Measurements from ENCODE around the gene MLH3. TPM values are rescaled to one million over a fixed set of nuclear protein-coding genes. Genes with fewer than 3 reads are reported as not detected.

The MLH3 gene
- polyA plus RNA-seq: 1 to 10 TPM; 5.1 to 8.9 (median 6.6) TPM

GRCh38 chr14:75050852-75051555 lies at the start of gene MLH3:
TSS of gene MLH3 (minus strand) at chr14:75051467. CDS start at chr14:75049655, 1,812 bp downstream.
- peak within 1 kb of the TSS; percentile 83 for H3K27ac ChIP-seq (ENCODE audit: low read depth, low read length)
- 0 to 1% (median 1%) methylated on average over 59 of the region's 59 CpGs for WGBS, 3 donors

DNA sequence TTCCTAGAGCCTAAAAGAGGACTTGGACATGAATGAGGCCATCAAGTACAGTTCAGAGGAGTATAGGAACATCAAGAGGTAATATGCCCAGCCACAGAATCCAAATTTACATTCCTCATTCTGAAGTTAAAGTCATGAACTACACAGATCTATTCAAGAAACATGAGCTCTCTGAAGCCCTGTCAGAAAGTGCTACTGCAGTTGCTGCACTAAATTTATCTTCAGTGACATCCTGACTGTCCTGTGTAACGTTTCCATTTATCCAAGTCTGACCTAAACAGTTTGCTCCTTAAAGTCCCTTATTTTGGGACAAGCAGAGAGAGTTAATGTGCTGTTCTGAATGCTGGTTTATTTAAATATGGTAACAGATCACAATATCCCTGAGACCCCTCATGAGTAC lies 47.4 kb upstream of the MLH3 start:
- 68 to 72% (median 68%) methylated on average over 1 of the region's 1 CpG for WGBS, 3 donors

GRCh38 chr14:75098212-75098611 lies 46.9 kb upstream of the MLH3 start:
- H3K27ac ChIP-seq (ENCODE audit: low read depth, low read length): no peak overlapping the region

More for the DNA sequence above, 47.4 kb upstream of the MLH3 start:
- no peak overlapping the region for H3K27ac ChIP-seq (ENCODE audit: low read depth, low read length)

DNA sequence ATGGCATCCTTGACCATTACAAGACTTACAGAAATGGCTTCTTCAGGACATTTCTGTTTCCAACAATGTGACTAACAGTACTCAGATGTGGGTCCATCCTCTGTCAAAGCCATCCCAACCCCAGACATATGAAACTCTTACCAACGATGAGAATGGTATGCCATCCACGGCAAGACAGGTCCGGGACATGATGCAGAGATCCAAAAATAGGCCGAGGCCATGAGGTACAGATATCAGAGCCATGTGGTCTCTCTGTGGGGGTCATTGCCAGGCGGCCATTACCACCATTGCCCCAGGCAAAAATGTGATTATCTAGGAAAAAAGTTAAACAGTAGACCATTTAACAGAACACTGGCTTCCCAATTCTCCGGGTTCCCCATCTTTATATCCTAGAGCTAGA lies 45.7 kb upstream of the MLH3 start:
- WGBS, 3 donors: 88 to 93% (median 91%) methylated on average over 6 of the region's 6 CpGs
- no peak overlapping the region for H3K27ac ChIP-seq (ENCODE audit: low read depth, low read length)

DNA sequence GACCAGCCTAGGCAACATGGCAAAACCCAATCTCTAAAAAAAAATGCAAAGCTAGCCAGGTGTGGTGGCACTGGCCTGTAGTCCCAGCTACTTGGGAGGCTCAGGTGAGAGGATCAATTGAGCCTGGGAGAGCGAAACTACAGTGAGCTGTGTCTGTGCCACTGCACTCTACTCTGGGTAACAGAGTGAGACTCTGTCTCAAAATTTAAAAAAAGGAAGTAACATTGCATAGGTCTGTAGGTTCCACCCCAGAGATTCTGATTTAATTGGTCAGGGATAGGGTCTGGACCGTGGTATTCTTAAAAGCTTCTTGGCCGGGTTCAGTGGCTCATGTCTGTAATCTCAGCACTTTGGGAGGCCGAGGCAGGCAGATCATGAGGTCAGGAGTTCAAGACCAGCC lies 44.4 kb upstream of the MLH3 start:
- H3K27ac ChIP-seq (ENCODE audit: low read depth, low read length): no peak overlapping the region
- WGBS, 3 donors: 89 to 93% (median 89%) methylated on average over 4 of the region's 4 CpGs

DNA sequence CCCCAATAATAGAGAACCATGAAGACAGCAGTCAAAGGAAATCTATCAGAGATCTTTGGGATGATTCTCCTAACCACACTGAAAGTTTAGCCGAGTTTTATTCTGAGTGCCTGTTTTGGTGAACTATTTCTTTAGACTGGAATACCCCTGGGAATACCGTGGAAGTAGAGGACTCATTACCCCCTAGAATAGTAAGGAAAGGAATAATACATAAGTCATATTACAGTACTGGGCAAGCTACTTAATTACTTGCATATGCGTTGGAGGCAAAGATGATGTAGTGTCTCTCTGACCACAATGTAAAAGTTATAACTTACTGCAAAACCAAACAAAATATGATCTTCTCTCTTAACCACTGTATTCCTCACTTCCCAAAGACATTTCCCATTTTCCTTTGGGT lies 43.6 kb upstream of the MLH3 start:
- WGBS, 3 donors: 80 to 90% (median 82%) methylated on average over 3 of the region's 3 CpGs
- H3K27ac ChIP-seq (ENCODE audit: low read depth, low read length): no peak overlapping the region

- WGBS, 3 donors: 82 to 89% (median 88%) methylated on average over 2 of the region's 2 CpGs
- H3K27ac ChIP-seq (ENCODE audit: low read depth, low read length): no peak overlapping the region
These were observed 41.4 kb upstream of the MLH3 start for GRCh38 chr14:75092698-75093097.

DNA sequence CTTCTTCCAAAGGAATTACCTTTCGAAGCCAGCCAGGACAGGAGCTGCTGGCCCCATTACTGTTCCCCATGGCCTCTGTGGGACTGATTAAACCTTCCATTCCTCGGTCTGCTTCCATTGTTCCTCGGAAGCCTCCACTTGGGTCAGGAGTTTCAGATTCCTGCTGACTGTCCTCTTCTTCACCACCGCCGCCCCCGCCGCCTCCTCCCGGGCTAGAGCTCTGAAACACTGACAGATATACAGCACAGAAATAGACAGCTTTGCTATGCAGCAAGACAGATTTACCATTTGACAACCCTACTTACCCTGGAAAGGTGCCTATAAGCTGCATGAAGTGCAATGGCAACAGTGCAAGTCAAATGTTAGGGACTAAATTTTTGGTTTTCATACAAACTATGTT lies 40.0 kb upstream of the MLH3 start:
- no peak overlapping the region for H3K27ac ChIP-seq (ENCODE audit: low read depth, low read length)
- 87 to 95% (median 89%) methylated on average over 8 of the region's 8 CpGs for WGBS, 3 donors

DNA sequence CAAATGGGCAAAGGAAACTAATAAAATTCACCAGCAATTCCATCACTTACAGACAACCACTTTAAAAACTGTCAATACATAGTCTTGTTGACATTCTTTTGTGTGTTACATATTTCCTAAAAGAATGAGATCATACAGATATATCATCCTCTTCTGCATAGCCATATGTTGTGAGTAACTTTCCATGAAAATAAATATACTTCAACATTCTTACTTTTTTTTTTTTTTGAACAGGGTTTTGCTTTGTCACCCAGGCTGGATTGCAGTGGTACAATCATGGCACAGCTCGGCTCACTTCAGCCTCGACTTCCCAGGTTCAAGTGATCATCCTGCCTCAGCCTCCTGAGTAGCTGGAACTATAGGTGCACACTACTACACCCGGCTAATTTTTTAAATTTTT lies 39.1 kb upstream of the MLH3 start:
- WGBS, 3 donors: 85 to 94% (median 93%) methylated on average over 3 of the region's 3 CpGs
- H3K27ac ChIP-seq (ENCODE audit: low read depth, low read length): no peak overlapping the region

- 62 to 78% (median 74%) methylated on average over 7 of the region's 7 CpGs for WGBS, 3 donors
- H3K27ac ChIP-seq (ENCODE audit: low read depth, low read length): no peak overlapping the region
These were observed 37.5 kb upstream of the MLH3 start for GRCh38 chr14:75088566-75089373.

DNA sequence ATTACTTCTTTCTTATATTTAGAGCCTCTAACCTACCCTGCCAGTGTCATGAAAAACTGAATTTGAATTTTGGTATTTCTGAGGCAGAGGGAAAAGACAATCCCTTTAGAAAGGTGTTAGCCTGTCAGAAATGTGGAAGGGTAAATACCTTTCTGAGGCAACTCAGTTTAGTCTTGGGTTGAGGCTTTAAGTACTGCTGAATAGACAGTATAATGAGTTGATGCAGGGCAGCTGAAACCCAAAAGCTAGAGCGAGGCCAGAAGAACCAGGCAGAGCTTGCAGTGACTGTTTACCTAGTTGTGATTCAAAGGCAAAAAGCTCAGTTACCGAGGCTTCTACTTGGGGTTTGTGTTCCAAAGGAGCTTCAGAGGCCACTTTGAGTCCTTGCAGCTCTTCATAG lies 36.9 kb upstream of the MLH3 start:
- WGBS, 3 donors: 79 to 90% (median 84%) methylated on average over 2 of the region's 2 CpGs
- H3K27ac ChIP-seq (ENCODE audit: low read depth, low read length): no peak overlapping the region

- WGBS, 3 donors: 40 to 64% (median 63%) methylated on average over 5 of the region's 5 CpGs
- no peak overlapping the region for H3K27ac ChIP-seq (ENCODE audit: low read depth, low read length)
These were observed 33.2 kb upstream of the MLH3 start for GRCh38 chr14:75084513-75084912.

GRCh38 chr14:75083271-75083670 lies 32.0 kb upstream of the MLH3 start:
- no peak overlapping the region for H3K27ac ChIP-seq (ENCODE audit: low read depth, low read length)
- WGBS, 3 donors: 70 to 91% (median 81%) methylated on average over 1 of the region's 1 CpG

DNA sequence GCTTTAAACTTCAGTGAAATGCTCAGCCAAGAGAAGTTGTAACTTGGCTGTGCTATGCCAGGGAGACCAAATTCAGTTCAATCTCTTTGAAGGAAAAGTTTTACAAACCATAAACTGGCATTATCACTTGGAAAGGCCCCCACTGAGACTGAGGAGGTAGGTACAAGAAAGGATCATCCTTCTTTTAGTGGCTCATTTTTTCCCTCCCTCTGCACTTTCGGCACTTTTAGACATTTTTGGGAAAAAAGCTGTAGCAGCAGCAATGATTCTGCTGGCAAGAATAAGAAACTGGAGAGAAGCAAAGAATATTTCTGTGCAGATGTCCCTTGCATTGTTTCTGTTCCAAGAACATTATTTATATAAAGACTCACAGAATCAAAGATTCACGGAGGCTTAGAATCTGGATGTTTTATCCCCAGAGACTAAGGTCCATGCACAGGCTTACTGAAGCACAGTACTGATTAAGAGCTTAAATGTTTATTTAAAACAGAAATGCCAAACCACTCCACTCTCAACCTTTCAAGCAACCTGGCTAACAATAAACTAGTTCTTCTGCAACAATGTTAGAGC lies 30.5 kb upstream of the MLH3 start:
- 19 to 70% (median 67%) methylated on average over 2 of the region's 2 CpGs for WGBS, 3 donors
- H3K27ac ChIP-seq (ENCODE audit: low read depth, low read length): no peak overlapping the region

- WGBS, 3 donors: 46 to 67% (median 46%) methylated on average over 4 of the region's 4 CpGs
- H3K27ac ChIP-seq (ENCODE audit: low read depth, low read length): no peak overlapping the region
These were observed 28.3 kb upstream of the MLH3 start for GRCh38 chr14:75079521-75079920.

GRCh38 chr14:75077794-75078193 lies 26.5 kb upstream of the MLH3 start:
- no peak overlapping the region for H3K27ac ChIP-seq (ENCODE audit: low read depth, low read length)

DNA sequence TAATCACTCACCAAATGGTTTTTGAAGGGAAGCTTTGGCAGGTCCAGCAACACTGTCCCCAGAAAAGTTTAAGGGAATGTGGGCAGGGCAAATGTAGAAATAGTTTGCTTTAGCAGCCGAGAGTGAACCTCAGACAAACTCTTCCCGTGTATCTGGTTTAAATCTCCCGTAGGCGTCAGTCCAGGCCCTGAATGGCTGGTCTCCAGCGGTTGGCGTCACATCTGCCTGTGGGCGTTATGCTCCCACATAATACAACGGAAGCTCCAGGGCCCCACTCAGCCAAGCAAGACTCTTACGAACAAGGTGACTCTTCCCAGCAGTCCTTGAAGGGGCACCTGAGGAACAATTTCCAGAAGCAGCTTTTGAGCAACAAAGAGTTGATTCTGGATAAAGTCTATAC lies 19.1 kb upstream of the MLH3 start:
- 39 to 77% (median 55%) methylated on average over 9 of the region's 9 CpGs for WGBS, 3 donors
- H3K27ac ChIP-seq (ENCODE audit: low read depth, low read length): no peak overlapping the region

- peak overlapping the region; percentile 10 for H3K27ac ChIP-seq (ENCODE audit: low read depth, low read length)
- WGBS, 3 donors: 10 to 48% (median 40%) methylated on average over 12 of the region's 12 CpGs
These were observed 18.5 kb upstream of the MLH3 start for GRCh38 chr14:75069811-75070145.

DNA sequence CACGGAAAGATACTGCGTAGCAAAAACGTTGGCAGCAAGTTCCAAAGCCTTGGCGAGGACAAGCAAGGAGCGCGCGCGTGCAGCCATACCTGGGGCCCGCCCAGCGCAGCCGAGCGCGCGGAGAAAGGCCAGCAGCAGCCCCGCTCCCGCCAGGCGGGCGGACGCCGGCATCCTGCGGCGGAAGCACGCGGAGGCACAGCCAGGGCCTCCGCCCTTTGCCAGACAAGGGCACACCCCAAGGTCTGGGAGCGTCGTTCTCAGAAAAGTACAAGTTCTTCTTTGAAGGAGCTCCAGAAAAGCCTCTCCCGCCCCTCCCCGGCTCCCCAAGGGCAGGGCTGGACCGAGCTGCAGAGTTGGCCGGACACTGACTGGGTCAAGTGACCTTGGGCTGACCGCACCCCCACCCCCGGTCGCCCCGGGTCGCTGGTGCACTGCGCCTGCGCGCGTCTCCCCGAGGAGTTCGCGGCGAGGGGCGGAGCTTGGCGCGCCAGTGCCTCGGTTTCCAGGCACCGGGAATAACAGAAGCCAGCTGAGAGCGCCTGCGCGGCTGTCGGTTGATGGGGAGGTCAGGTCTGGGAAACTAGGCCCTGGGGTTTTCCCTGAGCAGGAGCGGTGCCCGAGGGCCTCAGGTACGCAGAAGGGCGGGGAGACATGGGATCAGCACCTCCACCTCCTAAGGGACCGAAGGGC lies 18.0 kb upstream of the MLH3 start, which contains the start of gene ZC2HC1C:
TSS of gene ZC2HC1C (plus strand) at position 521 of the 690 bp plus-strand sequence. CDS start 933 bp downstream, outside the sequence.
- peak within 1 kb of the TSS; percentile 21 for H3K27ac ChIP-seq (ENCODE audit: low read depth, low read length)
- 1 to 3% (median 2%) methylated on average over 58 of the region's 58 CpGs for WGBS, 3 donors
